Retinal pigment epithelial cell (primary cell): ENCODE measurements around the gene COQ9.
A peak's percentile ranks its signal among the peaks of the same experiment; 100 is the strongest.

Experiments
- DNase-seq: peaks from one replicate; pipeline ENCODE4 v3.0.0-alpha.2; 2010; ENCODE audit warnings: low read depth
- H3K4me3 ChIP-seq: 2 replicates; pipeline ENCODE4 v1.5.1; 2011; ENCODE audit warnings: mild to moderate bottlenecking, low read length, control low read depth, moderate library complexity
- CTCF ChIP-seq: conservative IDR thresholded peaks from 2 replicates; pipeline ENCODE4 v1.5.1; 2011; ENCODE audit warnings: low read depth, low read length, control low read depth, inconsistent platforms

The COQ9 gene

DNA sequence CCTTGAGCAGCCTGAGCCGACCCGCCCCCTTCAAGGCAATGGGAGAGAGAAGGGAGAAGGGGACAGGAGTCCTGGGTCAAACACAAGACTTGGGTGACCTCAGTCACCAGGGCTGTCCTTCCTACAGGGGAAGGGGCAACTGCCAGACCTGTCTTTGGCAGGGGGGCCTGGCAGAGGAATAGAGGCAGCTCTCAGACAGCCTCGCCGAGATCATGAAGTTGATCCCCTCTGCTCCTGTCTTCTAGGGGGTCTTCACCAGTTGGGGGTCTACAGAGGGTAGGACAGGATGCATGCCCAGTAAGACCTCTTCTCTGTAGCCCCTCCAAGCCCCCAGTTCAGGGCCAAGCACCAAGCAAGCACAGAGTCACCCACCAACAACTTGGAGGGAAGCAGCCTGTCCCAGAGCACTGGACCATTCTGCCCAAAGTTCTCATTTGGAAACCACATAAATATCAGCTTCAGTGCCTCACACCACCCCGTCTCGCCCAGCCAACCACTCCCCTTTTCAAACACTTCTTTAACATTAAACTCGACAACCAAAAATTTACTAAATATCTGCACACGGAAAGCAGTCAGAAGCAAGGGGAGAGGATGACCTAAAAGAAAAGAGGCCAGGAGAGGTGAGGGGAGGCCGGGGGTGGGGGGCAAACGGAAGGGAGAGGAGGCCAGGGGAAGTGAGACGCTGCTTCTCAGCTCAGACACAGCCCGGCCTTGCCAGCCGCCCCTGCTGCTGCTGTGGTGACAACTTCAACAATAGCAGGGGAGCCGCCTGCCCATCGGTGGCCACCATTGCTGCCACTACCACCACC is 31.3 kb downstream of the COQ9 start:
- DNase-seq: no peak
- TF ChIP-seq CTCF: no peak
- peak overlapping the region; percentile 48 for H3K4me3 ChIP-seq

GRCh38 chr16:57479205-57479975 is 32.1 kb downstream of the COQ9 start:
- peak overlapping the region; percentile 48 for H3K4me3 ChIP-seq
- DNase-seq: no peak
- no peak for TF ChIP-seq CTCF

- H3K4me3 ChIP-seq: peak overlapping the region; percentile 48
- no peak for TF ChIP-seq CTCF
- peak; percentile 51 for DNase-seq
Measured at GRCh38 chr16:57479976-57480753, 32.9 kb downstream of the COQ9 start.

DNA sequence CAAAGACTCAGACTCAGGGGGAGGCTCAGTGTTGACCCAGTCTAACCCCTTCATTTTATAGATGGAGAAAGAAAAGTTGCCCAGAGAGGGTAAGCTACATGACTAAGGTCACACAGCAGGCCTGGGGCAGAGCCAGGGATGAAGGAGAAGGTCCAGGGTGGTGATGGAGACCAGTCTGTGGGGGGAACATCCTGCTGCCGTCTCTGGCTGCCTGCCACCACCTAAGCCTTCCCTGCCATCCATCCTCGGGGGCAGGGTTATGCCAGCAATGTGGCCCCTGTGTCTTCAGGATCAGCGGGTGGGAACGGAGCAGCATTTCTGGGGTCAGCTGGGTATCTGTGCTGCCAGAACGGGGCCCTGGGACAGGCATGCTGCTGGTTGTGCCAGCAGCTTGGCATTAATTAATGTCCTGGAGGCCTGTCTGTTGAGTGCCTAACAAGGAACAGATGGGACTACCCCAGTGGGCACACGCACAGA is 33.5 kb downstream of the COQ9 start:
- no peak for DNase-seq
- no peak for TF ChIP-seq CTCF
- H3K4me3 ChIP-seq: no peak overlapping the region

- no peak for TF ChIP-seq CTCF
- no peak for DNase-seq
- H3K4me3 ChIP-seq: no peak overlapping the region
Measured at GRCh38 chr16:57481421-57481820, 34.1 kb downstream of the COQ9 start.

- TF ChIP-seq CTCF: no peak
- no peak for DNase-seq
- H3K4me3 ChIP-seq: no peak overlapping the region
Measured at GRCh38 chr16:57482845-57483545, 35.7 kb downstream of the COQ9 start.
